LHCN-M2 (cell line): Measurements from ENCODE around the gene ASPM. TPM values are rescaled to one million over a fixed set of nuclear protein-coding genes. Genes with fewer than 3 reads are reported as not detected.
A peak's percentile ranks its signal among the peaks of the same experiment; 100 is the strongest.

Experiments
- DNase-seq: peaks from one replicate; pipeline ENCODE4 v3.0.0-alpha.2; 2012; ENCODE audit warnings: low read depth
- polyA plus RNA-seq: library from polyadenylated mRNA; unstranded; fragments of >200 nt; gene quantifications from one replicate; pipeline ENCODE4 v1.2.1, GENCODE V29; 2012; ENCODE audit warnings: missing spikeins
- total RNA-seq: library from RNA; depleted of rRNA; stranded (reverse); fragments of >200 nt; gene quantifications from 2 replicates; pipeline ENCODE4 v1.2.3, GENCODE V29; 2014; rRNA removed

ASPM gene, protein sequence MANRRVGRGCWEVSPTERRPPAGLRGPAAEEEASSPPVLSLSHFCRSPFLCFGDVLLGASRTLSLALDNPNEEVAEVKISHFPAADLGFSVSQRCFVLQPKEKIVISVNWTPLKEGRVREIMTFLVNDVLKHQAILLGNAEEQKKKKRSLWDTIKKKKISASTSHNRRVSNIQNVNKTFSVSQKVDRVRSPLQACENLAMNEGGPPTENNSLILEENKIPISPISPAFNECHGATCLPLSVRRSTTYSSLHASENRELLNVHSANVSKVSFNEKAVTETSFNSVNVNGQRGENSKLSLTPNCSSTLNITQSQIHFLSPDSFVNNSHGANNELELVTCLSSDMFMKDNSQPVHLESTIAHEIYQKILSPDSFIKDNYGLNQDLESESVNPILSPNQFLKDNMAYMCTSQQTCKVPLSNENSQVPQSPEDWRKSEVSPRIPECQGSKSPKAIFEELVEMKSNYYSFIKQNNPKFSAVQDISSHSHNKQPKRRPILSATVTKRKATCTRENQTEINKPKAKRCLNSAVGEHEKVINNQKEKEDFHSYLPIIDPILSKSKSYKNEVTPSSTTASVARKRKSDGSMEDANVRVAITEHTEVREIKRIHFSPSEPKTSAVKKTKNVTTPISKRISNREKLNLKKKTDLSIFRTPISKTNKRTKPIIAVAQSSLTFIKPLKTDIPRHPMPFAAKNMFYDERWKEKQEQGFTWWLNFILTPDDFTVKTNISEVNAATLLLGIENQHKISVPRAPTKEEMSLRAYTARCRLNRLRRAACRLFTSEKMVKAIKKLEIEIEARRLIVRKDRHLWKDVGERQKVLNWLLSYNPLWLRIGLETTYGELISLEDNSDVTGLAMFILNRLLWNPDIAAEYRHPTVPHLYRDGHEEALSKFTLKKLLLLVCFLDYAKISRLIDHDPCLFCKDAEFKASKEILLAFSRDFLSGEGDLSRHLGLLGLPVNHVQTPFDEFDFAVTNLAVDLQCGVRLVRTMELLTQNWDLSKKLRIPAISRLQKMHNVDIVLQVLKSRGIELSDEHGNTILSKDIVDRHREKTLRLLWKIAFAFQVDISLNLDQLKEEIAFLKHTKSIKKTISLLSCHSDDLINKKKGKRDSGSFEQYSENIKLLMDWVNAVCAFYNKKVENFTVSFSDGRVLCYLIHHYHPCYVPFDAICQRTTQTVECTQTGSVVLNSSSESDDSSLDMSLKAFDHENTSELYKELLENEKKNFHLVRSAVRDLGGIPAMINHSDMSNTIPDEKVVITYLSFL (N-terminal part only)
- 70.1 and 76.5 TPM in 2 replicates for total RNA-seq
- 4.8 TPM for polyA plus RNA-seq

DNA sequence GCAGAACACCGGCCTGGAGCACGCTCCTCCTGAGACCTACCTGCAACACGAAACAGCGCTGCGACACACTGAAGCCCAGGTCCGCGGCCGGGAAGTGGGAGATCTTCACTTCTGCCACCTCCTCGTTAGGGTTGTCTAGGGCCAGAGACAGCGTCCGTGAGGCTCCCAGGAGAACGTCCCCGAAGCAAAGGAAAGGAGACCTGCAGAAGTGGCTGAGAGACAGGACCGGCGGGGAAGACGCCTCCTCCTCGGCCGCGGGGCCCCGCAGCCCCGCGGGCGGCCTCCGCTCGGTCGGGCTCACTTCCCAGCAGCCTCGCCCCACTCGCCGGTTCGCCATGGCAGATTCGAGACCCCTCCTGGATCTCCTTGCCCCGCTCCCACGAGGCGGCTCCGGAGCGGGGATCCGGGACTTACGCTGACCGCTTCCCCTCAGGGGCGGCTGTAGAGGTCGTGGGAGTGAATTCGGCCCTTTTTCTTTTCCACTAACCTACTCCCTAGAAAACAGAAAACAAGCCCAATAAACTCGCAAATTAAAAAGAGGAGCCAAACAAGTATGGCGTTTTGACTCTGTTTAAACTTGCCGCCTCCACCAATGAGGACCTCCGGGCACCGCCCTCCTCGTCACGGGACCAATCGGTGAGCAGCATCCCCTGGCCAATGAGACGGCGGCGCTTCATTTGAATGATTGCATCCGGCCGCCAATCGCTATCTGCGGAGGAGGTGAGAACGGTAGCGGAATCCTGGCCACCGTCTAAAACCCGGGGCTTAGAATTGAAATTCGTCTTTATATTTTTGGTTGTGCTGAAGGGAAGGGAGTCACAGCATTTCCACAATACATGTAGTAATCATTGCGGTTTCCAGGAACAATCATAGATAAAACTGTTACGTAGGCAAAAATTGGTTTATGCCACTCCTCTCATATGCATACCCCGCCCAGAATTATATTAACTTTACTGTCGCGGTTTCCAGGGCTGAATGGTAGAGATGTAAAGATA lies at the start of gene ASPM:
ASPM (minus strand) TSS at position 569 of the 995 bp plus-strand sequence; CDS start at position 337, 232 bp downstream.
- peak; percentile 95 for DNase-seq

GRCh38 chr1:197195100-197195499 lies 48.6 kb upstream of the ASPM start:
- DNase-seq, result peak; percentile 39

GRCh38 chr1:197184190-197184589 lies 37.7 kb upstream of the ASPM start:
- DNase-seq, result peak; percentile 41

- no peak for DNase-seq
Observed at GRCh38 chr1:197183195-197183748, 36.8 kb upstream of the ASPM start.

- DNase-seq, result no peak
Observed at GRCh38 chr1:197182716-197183115, 36.2 kb upstream of the ASPM start.

DNA sequence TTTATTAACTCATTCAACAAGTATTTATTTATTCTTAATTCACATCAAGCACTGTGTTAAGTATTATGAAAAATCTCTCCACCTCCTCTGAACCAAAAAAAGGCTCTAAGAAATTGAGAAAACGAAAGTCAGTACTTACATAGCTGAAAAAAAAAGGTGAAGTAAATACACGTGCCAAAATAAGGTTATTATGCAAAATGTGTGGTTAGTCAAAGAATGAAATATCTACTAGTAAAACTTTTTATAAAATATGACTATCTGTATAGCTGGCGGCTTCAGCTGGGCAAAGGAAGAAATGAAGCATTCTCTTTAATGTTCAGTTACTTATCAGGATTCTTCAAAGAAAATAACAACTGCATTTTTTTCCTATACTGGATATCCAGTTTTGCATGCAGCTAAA lies 35.5 kb upstream of the ASPM start:
- no peak for DNase-seq

- peak; percentile 70 for DNase-seq
Observed at GRCh38 chr1:197180252-197180878, 33.9 kb upstream of the ASPM start.

- DNase-seq, result peak; percentile 64
Observed at GRCh38 chr1:197178998-197179397, 32.5 kb upstream of the ASPM start.

DNA sequence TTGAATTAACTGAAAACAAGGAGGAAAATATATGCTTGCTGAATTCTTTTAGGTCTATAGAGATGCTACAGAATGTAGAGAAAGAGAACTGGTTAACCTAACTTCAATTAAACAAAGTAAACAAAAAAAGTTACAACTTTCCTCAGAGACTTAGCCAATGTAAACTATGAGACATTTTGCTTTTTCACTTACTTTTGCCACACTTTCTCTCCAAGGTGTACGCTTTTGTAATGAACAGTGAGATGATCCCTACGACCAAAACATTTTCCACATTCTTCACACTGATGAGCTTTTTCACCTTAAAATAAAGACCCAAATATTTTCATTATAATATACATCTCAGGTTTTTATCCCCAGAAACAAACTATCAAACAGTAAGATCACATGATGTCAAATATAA lies 28.3 kb upstream of the ASPM start:
- DNase-seq, result no peak

- DNase-seq, result peak; percentile 22
Observed at GRCh38 chr1:197173571-197174507, 27.4 kb upstream of the ASPM start.

DNA sequence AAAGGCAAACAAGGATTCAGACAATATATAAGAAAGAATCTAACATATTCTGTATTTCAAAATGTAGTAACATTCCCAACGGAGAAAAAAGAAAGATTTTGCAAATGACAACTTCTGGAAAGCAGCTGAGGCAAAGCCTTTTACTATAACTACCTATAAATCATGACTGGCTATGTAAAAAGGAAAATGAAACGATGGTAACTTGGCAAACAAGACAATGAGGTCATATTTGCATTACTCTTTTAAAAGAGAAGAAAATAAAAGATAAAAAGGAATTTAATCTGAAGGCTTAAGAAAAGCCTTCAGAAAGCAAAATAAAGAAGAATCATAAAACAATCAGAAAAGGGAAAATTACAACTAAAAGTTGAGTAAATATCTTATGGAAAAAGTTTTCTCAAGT lies 25.1 kb upstream of the ASPM start:
- no peak for DNase-seq

- DNase-seq, result no peak
Observed at GRCh38 chr1:197170538-197170937, 24.1 kb upstream of the ASPM start.

GRCh38 chr1:197159461-197159860 lies 13.0 kb upstream of the ASPM start:
- DNase-seq, result no peak

GRCh38 chr1:197156692-197157091 lies 10.2 kb upstream of the ASPM start:
- no peak for DNase-seq

DNA sequence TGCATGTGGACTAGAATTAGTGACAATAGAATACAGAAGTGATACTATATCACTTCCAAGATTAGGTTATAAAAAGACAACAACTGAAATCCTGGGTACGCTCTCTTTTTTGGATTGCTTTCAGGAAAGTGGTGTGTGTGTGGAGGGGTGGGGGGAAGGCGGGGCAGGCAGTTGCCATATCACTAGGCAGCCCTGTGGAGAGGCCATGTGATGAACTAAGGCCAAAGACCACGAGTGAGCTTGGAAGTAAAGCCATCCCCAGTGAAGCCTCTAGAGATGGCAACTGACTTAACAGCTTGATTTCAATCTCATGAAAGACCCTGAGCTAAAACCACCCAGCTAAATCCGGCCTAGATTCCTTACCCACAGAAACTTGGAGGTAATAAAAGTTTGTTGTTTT lies 6.2 kb upstream of the ASPM start:
- DNase-seq, result no peak

- no peak for DNase-seq
Observed at GRCh38 chr1:197151185-197151584, 4.7 kb upstream of the ASPM start.

GRCh38 chr1:197150336-197151005 lies 4.0 kb upstream of the ASPM start:
- no peak for DNase-seq

- no peak for DNase-seq
Observed at GRCh38 chr1:197149340-197149739, 2.9 kb upstream of the ASPM start.
